HCT116 (cell line): Measurements from ENCODE around the gene TXNDC16. TPM values are rescaled to one million over a fixed set of nuclear protein-coding genes. Genes with fewer than 3 reads are reported as not detected.

Source experiments
- ATAC-seq: fragments of 200-7000 bp; cut with Tn5 transposase; 2 replicates; pipeline ENCODE4 v1.9.1; 2020; ENCODE audit warnings: mild to moderate bottlenecking, moderate library complexity
- BruUV-seq: library from RNA; stranded (reverse); fragments of 400-500 nt; replicated peaks from 2 replicates; lab custom pipeline; 2021; lab: Mats Ljungman, UMichigan
- CTCF ChIA-PET: fragments of 300-600 bp; sonication (Branson Sonifier 250); formaldehyde crosslinking; loops from one replicate; lab custom pipeline; 2021; ENCODE audit warnings: antibody characterized with exemption; lab: Charles Lee
- POLR2A ChIA-PET: fragments of 300-600, 350-600 bp; sonication (Branson Sonifier 250); formaldehyde crosslinking; loops from one replicate; lab custom pipeline; 2021; ENCODE audit warnings: antibody characterized with exemption; lab: Charles Lee
- RAD21 ChIA-PET, 2 experiments: fragments of 300-600 bp; sonication (Branson Sonifier 250); formaldehyde crosslinking; loops; one replicate each; lab custom pipeline; 2023; ENCODE audit warnings: low total read pairs in 2 of 2; ENCODE audit not compliant: uncharacterized antibody in 2 of 2, unreplicated experiment in 2 of 2, low non-redundant PET in 1 of 2; lab: Charles Lee
- DNase-seq: peaks from one replicate; pipeline ENCODE4 v3.0.0-alpha.2; 2010; ENCODE audit warnings: low read depth, low spot score
- H2AFZ ChIP-seq: fragments of 200-600 bp; shearing (Covaris generic), sonication (generic); 2 replicates; pipeline ENCODE4 v1.6.1; 2017; ENCODE audit warnings: low read depth, mixed run types, mixed read lengths, antibody characterized with exemption, low read length; ENCODE audit not compliant: poor library complexity, severe bottlenecking
- H3K27ac ChIP-seq: 2 replicates; pipeline ENCODE4 v1.5.1; 2012; ENCODE audit warnings: low read depth, low read length
- H3K27me3 ChIP-seq: fragments of 200-600 bp; sonication (generic); 2 replicates; pipeline ENCODE4 v1.6.1; 2016; ENCODE audit warnings: mixed run types, low read length, mixed read lengths; ENCODE audit not compliant: insufficient read depth
- H3K36me3 ChIP-seq, 2 experiments: fragments of 200-500 bp in 1 of 2; fragments of 200-600 bp in 1 of 2; sonication (Bioruptor generic) in 1 of 2; sonication (generic) in 1 of 2; 2 replicates each; pipeline versions ENCODE4 v1.5.1 to v1.6.1; 2014 to 2016; ENCODE audit warnings: low read length in 2 of 2, inconsistent platforms in 1 of 2, mixed read lengths in 1 of 2, mixed run types in 1 of 2; ENCODE audit not compliant: insufficient read depth in 2 of 2, control insufficient read depth in 1 of 2
- H3K4me1 ChIP-seq, 2 experiments: fragments of 200-600 bp in 1 of 2; sonication (generic) in 1 of 2; 2 replicates each; pipeline versions ENCODE4 v1.5.1 to v1.6.1; 2012 to 2017; ENCODE audit warnings: low read length in 2 of 2, inconsistent platforms in 1 of 2, mild to moderate bottlenecking in 1 of 2, mixed read lengths in 1 of 2, mixed run types in 1 of 2, moderate library complexity in 1 of 2; ENCODE audit not compliant: insufficient read depth in 2 of 2, control insufficient read depth in 1 of 2
- H3K4me2 ChIP-seq: fragments of 200-600 bp; sonication (generic); 2 replicates; pipeline ENCODE4 v1.6.1; 2017; ENCODE audit warnings: mixed run types, low read length, mixed read lengths
- H3K4me3 ChIP-seq, 2 experiments: fragments of 200-600 bp in 1 of 2; sonication (generic) in 1 of 2; replicated peaks in 1 of 2; 2 replicates each; pipeline ENCODE4 v1.5.1; 2011 to 2016; ENCODE audit warnings: low read length in 2 of 2, control low read depth in 1 of 2, low read depth in 1 of 2, mild to moderate bottlenecking in 1 of 2, mixed read lengths in 1 of 2, mixed run types in 1 of 2
- H3K79me2 ChIP-seq: fragments of 200-600 bp; sonication (generic); 2 replicates; pipeline ENCODE4 v1.6.1; 2017; ENCODE audit warnings: mild to moderate bottlenecking, mixed run types, low read length, moderate library complexity, mixed read lengths; ENCODE audit not compliant: insufficient read depth
- H3K9ac ChIP-seq: fragments of 200-600 bp; sonication (generic); 2 replicates; pipeline ENCODE4 v1.6.1; 2016; ENCODE audit warnings: low read length, mixed read lengths
- H3K9me2 ChIP-seq: fragments of 200-600 bp; sonication (generic), shearing (Covaris generic); 2 replicates; pipeline ENCODE4 v1.6.1; 2017; ENCODE audit warnings: mixed run types, mild to moderate bottlenecking, moderate library complexity; ENCODE audit not compliant: insufficient read depth
- H3K9me3 ChIP-seq, 2 experiments: fragments of 200-500 bp in 1 of 2; fragments of 200-600 bp in 1 of 2; sonication (Bioruptor generic) in 1 of 2; sonication (generic) in 1 of 2; 2 replicates each; pipeline ENCODE4 v1.6.1; 2014 to 2017; ENCODE audit warnings: low read length in 2 of 2, mixed read lengths in 2 of 2, inconsistent platforms in 1 of 2, low read depth in 1 of 2, mild to moderate bottlenecking in 1 of 2, mixed run types in 1 of 2, moderate library complexity in 1 of 2; ENCODE audit not compliant: control insufficient read depth in 1 of 2, insufficient read depth in 1 of 2
- H4K20me1 ChIP-seq: fragments of 200-600 bp; sonication (generic), shearing (Covaris generic); 2 replicates; pipeline ENCODE4 v1.6.1; 2017; ENCODE audit warnings: mixed run types, mild to moderate bottlenecking, moderate library complexity; ENCODE audit not compliant: insufficient read depth
- EGR1 ChIP-seq: IDR thresholded peaks from 2 replicates; pipeline ENCODE4 v1.6.1; 2012; ENCODE audit warnings: low read depth
- EZH2 ChIP-seq: fragments of 200-600 bp; sonication (generic); IDR thresholded peaks from 2 replicates; pipeline ENCODE4 v1.6.1; 2017; ENCODE audit warnings: antibody characterized with exemption, mixed run types
- FOSL1 ChIP-seq: IDR thresholded peaks from 2 replicates; pipeline ENCODE4 v1.6.1; 2012; ENCODE audit warnings: low read depth
- JUND ChIP-seq: IDR thresholded peaks from 2 replicates; pipeline ENCODE4 v1.6.1; 2012
- POLR2A ChIP-seq: IDR thresholded peaks from 2 replicates; pipeline ENCODE4 v1.7.0; 2011; ENCODE audit warnings: borderline replicate concordance; ENCODE audit not compliant: insufficient read depth, insufficient read length; ENCODE audit errors: extremely low read depth
- SIN3A ChIP-seq: IDR thresholded peaks from 2 replicates; pipeline ENCODE4 v1.6.1; 2012; ENCODE audit warnings: low read depth
- SP1 ChIP-seq: IDR thresholded peaks from 2 replicates; pipeline ENCODE4 v1.6.1; 2012; ENCODE audit warnings: low read depth
- intact Hi-C: fragments of 100-400 bp; cut with micrococcal nuclease; formaldehyde crosslinking; loops from 2 replicates; pipeline ENCODE4 v1.10.0; 2022
- total RNA-seq: library from RNA; stranded (reverse); gene quantifications from one replicate; pipeline ENCODE4 v1.2.1, GENCODE V29; 2021; ENCODE audit not compliant: unreplicated experiment
- TF ChIP-seq, protein P1 (sequence below): IDR thresholded peaks from 2 replicates; pipeline ENCODE4 v1.6.1; 2012; ENCODE audit warnings: low read depth
- TF ChIP-seq, protein P2 (sequence below), 3 experiments: fragments of 200-600 bp in 1 of 3; sonication (generic) in 1 of 3; IDR thresholded peaks in 2 of 3; conservative IDR thresholded peaks in 1 of 3; 2 replicates each; pipeline ENCODE4 v1.5.1; 2012 to 2017; ENCODE audit warnings: low read depth in 2 of 3, low read length in 2 of 3, antibody characterized with exemption in 1 of 3, borderline replicate concordance in 1 of 3, control low read depth in 1 of 3, mild to moderate bottlenecking in 1 of 3, mixed read lengths in 1 of 3, mixed run types in 1 of 3, moderate library complexity in 1 of 3; ENCODE audit not compliant: insufficient read depth in 1 of 3
- TF ChIP-seq, protein P3 (sequence below): IDR thresholded peaks from 2 replicates; pipeline ENCODE4 v1.6.1; 2012

The TXNDC16 gene
- total RNA-seq, 1 experiment from 2014 or later: 2.7 TPM

- intact Hi-C loops: no loop called here
- Histone ChIP-seq H3K4me2 (no peak overlapping the region), H3K36me3 (no peaks in the 10 kb centered on the region), H4K20me1 (no peaks in the 10 kb centered on the region), H3K4me1 (no peaks in the 10 kb centered on the region), H3K9ac (no peak overlapping the region), H3K9me3 (no peaks in the 10 kb centered on the region), H2AFZ (no peak overlapping the region), H3K79me2 (no peaks in the 10 kb centered on the region), H3K27ac (no peak overlapping the region)
- ATAC-seq (no peak), DNase-seq (no peak)
- CTCF ChIA-PET: no interaction called here
- RAD21 ChIA-PET: no interaction called here
- BruUV-seq: no TSS peak
- POLR2A ChIA-PET: no interaction called here
- no peak for TF ChIP-seq SP1
- TF ChIP-seq, protein P1, sequence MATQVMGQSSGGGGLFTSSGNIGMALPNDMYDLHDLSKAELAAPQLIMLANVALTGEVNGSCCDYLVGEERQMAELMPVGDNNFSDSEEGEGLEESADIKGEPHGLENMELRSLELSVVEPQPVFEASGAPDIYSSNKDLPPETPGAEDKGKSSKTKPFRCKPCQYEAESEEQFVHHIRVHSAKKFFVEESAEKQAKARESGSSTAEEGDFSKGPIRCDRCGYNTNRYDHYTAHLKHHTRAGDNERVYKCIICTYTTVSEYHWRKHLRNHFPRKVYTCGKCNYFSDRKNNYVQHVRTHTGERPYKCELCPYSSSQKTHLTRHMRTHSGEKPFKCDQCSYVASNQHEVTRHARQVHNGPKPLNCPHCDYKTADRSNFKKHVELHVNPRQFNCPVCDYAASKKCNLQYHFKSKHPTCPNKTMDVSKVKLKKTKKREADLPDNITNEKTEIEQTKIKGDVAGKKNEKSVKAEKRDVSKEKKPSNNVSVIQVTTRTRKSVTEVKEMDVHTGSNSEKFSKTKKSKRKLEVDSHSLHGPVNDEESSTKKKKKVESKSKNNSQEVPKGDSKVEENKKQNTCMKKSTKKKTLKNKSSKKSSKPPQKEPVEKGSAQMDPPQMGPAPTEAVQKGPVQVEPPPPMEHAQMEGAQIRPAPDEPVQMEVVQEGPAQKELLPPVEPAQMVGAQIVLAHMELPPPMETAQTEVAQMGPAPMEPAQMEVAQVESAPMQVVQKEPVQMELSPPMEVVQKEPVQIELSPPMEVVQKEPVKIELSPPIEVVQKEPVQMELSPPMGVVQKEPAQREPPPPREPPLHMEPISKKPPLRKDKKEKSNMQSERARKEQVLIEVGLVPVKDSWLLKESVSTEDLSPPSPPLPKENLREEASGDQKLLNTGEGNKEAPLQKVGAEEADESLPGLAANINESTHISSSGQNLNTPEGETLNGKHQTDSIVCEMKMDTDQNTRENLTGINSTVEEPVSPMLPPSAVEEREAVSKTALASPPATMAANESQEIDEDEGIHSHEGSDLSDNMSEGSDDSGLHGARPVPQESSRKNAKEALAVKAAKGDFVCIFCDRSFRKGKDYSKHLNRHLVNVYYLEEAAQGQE: no peak
- TF ChIP-seq SIN3A: no peak
- TF ChIP-seq, protein P2, sequence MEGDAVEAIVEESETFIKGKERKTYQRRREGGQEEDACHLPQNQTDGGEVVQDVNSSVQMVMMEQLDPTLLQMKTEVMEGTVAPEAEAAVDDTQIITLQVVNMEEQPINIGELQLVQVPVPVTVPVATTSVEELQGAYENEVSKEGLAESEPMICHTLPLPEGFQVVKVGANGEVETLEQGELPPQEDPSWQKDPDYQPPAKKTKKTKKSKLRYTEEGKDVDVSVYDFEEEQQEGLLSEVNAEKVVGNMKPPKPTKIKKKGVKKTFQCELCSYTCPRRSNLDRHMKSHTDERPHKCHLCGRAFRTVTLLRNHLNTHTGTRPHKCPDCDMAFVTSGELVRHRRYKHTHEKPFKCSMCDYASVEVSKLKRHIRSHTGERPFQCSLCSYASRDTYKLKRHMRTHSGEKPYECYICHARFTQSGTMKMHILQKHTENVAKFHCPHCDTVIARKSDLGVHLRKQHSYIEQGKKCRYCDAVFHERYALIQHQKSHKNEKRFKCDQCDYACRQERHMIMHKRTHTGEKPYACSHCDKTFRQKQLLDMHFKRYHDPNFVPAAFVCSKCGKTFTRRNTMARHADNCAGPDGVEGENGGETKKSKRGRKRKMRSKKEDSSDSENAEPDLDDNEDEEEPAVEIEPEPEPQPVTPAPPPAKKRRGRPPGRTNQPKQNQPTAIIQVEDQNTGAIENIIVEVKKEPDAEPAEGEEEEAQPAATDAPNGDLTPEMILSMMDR (IDR thresholded peaks at IDR 0.05 in 2 of 3, conservative IDR thresholded peaks at IDR 0.05 in 1 of 3; ENCODE audit: borderline replicate concordance in 1 of 3, insufficient read depth in 1 of 3, low read depth in 2 of 3, low read length in 2 of 3): no peak
- TF ChIP-seq JUND: no peak
- TF ChIP-seq, protein P3, sequence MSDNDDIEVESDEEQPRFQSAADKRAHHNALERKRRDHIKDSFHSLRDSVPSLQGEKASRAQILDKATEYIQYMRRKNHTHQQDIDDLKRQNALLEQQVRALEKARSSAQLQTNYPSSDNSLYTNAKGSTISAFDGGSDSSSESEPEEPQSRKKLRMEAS: no peak
- TF ChIP-seq EGR1: no peak
- TF ChIP-seq EZH2: no peak
- no peak for TF ChIP-seq FOSL1
- TF ChIP-seq POLR2A: no peak
- TF ChIP-seq, all 23 proteins: peak for 0
- Histone ChIP-seq H3K27me3 (no peaks in the 10 kb centered on the region), H3K4me3 (no peak overlapping the region), H3K9me2 (no peaks in the 10 kb centered on the region)
Observed at GRCh38 chr14:52522581-52523345, 29.5 kb downstream of the TXNDC16 start.
